HG03196 (cell line): ENCODE results near the gene MORN1.
"Not testable (repeated sequence)": the region's sequence is repeated elsewhere in the genome, so short reads cannot be mapped to it uniquely, and the experiment has no call there.

Experiments
- ATAC-seq: cut with Tn5 transposase; IDR thresholded peaks from one replicate; pipeline ENCODE4 v1.9.1; 2021; ENCODE audit not compliant: unreplicated experiment

The MORN1 gene

DNA sequence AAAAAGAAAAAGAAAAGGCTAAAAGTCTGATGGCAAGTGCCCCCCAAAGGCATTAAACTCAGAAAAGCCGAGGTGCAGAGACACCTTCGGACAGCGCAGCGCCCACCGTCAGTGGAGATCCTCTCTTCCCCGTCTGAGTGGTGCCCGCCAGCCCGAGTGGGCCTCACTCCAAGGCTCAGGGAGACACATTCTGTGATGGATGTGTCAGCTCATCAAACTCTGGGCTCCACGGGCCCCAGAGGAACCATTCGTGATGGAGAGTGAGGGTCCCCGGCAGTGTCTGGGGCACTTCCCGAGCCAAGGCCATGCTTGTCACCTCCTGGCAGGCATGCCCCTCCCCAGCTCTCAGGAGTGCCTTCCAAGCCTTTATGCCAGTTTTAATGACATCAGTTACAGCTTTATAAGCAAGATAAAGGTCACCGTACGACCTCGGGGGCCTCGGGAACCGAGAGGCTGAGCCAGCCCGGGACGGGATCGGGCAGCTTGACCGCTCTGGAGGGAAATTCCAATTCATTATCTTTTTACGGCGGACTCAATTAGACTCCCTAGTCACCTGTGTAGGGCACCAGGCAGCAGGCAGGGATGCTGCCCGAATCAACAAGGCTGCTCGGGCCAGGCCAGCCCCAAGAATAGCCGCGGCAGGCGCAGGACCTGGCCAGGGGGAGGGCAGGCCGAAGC, 49.5 kb downstream of the MORN1 start:
- ATAC-seq = no peak

DNA sequence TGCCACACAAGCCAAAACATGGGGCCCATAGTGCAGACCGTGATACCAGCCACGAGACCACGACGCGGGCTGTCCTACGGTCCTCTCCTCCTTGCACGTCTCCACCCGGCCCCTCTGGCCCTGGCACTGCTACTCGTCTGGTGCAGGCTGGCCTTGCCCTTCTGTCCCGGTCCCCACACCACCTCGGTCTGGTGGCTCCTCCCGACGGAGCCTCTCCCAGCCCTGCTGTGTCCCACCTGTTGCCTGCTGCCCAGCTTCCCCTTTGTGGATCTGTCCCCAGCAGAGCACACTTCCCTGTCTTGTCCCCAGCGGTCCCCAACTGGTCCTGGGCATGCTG, 50.5 kb downstream of the MORN1 start:
- ATAC-seq = no peak

DNA sequence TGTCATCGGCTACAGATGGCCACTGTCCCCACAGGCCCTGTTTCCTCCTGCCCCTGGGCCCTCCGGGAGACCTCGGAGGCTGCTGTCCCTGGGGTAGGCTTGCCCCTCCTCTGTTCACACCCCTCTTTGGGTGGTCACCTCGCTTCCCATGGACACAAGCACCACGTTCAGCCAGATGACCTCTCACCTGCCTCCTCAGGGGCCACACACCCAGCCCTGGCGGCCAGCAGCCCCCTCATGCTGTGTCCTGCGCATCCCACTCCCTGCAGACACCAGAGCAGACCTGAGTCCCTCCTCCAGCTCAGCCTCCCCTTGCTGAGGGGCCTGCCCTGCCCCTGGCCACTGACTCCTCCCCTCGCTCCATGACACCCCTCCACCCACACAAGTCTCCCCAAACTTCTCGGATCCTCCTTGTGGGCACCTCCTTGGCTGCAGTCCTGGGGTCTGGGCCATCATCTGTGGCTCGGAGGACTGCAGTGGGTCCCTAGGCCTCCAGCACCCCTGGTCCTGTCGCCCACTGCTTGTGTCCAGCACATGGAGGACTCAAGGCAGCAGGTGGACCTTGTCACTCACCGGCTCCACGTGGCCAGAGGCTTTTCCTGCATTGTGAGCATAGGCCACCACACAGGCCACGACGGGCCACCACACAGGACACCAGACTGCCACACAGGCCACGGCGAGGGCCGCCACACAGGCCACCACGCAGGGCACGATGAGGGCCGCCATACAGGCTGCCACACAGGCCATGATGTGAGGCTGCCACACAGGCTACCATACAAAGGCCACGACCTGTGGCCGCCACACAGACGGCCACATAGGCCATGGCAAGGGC, 51.1 kb downstream of the MORN1 start:
- ATAC-seq = no peak

DNA sequence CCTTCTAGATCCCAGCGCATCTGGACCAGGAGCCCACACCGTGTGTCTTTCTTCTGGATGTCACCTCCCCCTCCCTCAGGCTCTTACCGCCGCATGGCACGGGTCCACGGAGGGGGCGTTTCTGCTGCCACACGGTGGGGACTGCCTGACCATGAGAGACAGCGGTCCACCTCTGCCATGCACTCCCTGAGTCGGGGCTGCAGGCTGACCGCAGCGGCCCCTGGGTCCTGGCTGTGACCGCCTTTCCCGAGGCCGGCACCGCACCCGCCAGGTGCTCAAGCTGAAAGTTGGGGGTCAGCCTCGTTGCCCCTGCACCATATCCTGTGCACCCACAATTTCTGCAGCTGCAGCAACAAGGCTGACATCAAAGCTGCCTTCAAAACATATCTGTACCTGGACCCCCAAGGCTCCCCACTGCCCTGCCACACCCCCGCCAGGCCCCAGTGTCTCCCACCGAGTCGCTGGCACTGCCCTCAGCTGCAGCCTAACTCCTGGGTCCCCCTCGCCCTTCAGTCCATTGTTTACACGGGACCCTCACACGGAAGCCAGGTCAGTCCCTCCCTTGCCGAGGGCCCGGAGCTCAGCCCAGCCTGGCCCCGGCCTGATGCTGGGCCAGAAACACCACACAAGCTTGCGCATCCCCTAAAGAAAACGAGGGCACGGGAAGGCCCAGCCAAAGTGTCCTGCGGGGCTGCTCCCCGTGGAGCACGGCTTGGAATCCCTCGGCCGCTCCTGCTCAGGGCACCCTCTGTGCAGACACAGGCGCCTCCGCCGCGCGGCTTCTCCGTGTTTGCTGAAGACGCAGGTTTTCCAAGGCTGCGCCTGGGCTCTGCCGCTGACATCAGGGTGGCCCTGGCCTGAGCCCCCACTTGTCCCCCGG, 51.9 kb downstream of the MORN1 start:
- ATAC-seq = no peak

DNA sequence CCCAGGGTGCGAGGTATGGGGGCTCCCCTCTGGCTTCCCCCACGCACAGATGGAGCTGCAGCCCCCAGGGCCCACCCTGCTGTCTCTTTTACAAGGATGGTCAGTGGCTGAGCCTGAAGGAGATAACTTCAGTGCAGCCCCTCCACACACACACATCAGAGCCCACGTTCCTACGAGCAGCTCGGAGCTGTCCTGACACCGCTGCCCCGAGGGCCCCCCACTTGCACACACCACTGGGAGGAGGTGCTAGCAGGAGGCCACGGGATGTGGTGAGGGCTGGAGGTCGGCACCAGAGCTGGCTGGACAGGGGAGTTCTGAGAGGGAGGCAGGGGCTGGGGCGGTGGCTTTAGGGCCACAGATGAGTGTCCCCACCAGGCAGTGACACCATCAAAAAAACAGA, 53.9 kb downstream of the MORN1 start:
- ATAC-seq = no peak

DNA sequence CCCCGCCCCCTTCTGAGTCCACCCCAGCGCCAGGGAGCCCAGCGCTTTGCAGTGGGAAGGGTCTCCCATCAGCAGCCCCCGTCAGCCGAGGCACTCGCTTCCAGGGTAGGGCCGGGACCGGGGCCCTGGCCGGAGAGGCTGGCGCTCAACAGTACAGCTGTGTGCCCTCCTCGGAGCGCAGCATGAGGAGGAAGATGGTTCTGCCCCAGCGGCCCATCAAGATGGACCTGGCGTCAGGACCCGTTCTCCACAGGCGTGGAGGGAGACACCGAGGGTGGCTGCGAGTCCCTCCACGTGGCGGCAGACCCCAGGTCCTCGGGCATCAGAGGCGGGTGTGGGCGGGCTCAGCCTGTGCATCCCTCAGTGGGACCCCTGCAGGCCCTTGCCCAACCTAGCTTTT, 54.3 kb downstream of the MORN1 start:
- ATAC-seq = no peak

DNA sequence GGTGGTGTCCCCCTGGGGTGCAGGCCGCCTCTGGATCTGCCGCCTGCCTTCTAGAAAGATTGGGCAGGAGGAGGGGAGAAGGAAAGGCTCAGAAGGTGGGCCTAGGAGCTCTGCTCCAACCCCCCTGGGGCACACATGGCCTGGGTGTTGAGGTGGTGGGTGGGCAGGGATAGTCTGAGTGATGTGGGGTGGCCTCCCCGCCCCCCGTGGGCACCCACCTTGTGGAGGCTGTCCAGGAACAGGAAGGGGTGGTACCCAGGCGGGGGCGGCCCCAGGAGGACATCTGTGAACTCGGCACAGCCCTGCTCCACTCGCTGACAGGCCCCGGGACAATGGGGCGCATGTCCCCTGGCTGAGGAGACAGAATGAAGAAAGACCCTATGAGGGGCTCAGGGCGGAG, 54.9 kb downstream of the MORN1 start:
- no peak for ATAC-seq

DNA sequence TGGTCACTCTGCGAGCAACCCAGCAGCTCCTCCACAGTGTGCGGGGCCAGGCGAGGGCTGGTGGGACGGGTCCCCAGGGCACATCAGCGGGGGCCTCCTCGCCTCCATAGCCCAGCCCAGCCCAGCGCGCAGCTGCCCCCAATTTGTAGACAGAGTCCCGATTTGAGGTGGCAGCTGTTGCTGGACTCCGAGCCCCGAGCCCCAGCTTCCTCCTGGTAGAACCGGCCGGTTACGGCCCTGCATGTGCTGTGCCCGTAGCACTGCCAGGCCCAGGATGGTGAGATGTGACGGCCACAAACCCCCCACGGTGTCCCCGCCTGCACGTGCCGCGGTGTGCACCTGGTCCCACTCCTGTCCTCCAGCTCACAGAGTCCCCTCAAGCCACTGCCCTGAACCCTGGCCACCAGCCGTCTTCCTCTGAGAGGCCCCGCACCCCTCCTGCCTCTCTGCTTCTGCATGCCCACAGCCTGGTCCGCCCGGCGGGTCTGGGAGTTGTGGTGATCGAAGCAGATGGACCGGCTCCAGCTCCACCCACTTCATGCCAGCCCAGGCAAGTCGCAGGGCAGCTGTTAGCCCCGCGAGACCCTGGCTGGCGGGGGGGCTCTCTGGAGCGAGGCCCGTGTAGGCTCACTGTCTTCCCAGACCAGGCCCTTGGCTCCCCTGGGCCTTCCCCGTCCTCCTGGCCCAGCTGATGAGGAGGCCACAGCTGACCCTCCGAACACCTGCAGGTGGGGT, 55.5 kb downstream of the MORN1 start:
- ATAC-seq = no peak

DNA sequence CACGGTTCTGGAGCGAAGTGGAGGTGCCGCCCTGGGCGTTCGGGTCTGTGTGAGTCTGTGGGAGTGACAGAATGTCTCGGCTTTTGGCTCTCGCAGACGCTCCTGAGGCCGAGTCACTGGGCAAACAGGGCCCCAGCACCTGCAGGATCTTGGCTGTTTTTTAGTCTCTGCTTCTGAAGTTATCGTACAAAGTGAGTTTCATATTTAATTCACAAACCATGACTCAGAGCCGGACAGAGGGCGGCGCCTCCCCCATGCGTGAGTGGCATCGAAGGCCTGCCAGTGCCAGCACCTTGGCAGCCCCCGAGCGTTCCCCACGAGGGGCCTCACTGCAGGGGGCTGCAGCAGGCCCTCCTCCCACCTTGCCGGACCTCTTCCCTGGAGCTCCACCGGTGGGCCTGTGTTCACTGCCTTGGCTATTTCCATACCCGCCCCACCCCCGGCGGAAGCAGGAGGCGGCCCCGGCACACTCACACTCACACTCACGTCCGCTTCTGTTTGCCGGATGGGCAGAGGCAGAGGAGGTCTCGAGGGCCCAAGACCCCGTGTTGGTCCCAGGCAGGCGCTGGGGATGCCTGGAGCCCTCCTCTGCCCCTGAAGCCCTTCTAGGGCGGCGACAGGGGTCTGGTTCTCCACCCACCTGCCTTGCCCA, 56.3 kb downstream of the MORN1 start:
- ATAC-seq = no peak

DNA sequence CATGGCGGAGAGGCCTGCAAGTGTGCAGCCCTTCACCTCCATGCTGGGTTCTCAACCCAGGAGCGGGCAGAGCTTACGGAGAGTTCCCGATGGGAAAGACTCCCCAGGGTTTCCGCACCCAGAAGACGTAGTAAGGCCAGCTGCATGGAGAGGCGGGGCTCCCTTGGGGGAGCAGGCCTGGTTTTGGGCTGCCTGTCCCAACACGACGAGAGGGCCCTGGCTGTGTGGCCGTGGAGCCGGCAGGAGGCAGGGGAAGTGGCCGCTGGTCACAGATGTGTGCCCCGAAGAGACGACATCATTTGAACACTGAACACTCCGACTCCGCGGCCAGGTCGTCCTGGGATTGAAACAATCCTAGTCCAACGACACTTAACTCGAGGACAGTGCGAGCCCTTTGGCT, 57.0 kb downstream of the MORN1 start:
- no peak for ATAC-seq

DNA sequence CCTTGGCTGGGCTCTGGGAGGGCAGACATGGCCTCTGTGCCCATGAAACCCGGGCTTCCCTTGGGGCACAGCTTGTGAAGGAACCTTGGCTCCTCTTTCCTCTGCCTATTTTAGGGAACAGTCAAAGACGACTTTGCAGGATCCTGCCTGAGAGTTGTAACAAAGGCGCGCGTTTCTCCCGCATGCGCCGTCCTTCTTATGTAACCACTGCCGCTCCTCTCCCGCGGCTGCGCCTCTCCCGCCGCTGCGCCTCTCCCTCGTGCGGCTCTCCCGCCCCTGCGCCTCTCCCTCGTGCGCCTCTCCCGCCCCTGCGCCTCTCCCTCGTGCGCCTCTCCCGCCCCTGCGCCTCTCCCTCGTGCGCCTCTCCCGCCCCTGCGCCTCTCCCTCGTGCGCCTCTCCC, 59.8 kb downstream of the MORN1 start:
- ATAC-seq = not testable (repeated sequence)

DNA sequence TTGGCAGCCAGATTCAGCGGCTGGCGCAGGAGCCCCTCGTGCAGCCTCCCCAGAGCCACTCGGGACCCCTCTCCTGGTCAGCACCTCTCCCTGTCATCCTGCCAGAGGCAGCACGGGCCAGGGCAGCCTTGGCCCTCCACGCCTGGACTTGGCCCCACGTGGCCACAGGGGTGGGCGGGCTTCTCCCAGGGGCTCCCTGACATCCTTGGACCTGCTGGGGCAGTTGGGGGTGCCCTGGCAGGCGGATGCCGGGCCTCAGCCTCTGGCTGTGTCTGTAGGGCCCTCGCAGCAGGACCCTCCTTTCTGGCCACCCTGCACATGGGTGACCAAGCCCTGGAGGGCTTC, 60.2 kb downstream of the MORN1 start:
- no peak for ATAC-seq

DNA sequence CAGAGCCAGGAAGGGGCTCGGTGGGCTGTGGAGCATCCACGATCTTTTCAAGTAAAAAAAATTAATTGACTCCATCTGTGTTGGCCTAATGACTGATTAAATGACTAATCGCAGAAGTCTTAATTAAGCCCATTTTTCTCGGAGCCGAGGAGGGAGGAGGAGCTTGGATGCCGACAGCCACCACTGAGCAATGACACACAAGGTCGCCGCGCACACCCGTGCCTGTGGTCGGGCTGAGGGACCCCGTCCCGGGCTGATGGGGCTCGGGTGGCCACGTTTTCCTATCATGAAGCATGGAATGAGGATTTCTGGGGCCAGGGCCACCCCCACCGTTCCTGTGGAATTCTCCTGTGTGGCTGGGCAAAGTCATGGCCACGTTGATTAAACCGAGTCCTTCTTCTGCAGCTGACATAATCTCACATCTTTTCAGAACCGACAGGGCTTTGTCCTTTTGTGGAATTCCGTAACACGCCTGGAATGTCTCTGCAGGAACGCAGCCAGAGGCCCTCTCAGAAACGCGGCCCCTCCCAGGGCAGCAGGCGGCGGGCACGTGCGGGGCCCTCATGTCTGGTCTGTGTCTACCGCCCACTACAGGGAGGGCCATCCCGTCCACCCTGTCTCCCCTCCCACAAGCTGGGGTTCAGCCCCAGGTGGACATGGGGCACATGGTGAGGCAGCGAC, 60.7 kb downstream of the MORN1 start:
- no peak for ATAC-seq

DNA sequence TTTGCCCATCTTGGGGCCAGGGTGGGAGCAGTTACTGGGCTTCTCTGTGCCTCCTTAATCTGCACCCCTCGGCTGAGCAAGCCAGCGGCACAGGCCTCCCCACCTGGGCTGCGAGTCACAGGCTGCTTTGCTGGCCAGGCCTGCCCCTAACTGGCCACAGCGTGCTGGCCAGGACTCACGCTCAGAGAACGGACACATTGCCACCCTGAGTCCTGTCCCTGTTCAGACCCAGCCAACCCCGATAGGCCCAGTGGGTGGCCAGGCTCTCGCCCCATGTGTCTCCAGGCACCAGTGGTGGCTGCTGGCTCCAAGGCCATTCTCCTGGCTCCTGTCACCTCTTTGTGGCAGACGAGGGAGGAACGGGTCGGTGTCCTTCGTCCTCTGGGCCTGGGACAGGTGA, 61.3 kb downstream of the MORN1 start:
- ATAC-seq = no peak

DNA sequence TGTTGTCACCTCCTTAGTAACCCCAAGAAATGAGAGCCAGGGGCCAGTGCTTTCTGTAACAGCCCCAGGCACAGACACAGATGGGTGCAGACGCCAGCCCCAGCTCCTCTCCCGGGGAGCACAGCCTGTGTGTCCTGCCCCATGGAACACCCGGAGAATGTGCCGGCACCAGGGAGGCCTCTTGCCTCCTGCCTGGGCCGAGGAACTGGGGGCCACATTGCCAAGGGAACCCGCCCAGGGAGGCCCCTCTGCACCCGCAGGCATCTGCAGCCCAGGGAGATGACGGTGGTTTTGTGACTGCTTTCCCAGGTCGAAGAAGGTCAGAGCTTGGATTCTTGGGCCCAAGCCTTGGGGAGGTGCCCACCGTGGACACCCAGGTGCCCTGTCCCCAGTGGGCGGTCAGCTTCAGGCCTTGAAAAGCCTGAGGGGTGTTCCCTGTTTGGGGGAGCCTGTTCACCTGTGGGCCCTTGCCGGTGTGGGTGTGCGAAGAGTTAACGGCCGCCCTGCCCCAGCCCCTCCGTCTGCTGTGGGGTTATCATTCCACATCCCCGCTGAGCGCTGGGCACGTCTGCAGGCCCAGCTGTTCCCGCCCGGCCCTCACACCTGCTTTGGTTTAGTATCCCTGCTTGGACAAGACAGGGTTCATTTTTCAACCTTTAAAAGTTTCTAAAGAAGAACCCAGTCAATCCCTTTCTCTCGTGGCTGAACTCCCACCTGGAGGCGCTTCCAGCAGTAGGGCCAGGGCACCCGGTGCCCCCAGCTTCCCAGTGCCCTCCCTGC, 62.5 kb downstream of the MORN1 start:
- ATAC-seq = no peak

DNA sequence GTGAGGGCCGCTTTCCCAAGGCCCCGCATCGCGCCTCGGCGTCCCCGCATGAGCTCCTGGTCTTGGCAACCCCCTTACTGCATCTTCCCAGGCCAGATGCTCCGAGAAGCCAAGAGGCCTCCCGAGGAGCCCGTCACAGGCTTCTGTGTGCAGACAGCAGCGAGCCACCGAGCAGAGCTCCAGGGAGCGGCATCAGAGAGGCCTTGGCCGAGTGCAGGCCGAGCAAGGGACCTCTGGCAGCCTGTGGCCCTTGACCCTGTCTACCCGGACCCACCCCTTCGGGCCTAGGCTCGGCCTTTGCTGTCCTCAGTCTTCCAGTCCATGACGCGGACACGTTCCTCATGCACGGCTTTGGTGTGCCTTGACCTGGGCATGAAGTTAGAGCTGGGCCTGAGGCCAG, 63.5 kb downstream of the MORN1 start:
- ATAC-seq = no peak

DNA sequence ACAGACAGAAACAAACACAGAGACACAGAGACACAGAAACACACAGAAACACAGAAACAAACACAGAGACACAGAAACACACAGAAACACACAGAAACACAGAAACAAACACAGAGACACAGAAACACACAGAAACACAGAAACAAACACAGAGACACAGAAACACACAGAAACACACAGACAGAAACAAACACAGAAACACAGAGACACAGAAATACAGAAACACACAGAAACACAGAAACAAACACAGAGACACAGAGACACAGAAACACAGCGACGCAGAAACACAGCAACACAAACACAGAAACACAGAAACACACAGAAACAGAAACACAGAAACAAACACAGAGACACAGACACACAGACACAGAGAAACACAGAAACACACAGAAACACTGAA, 64.2 kb downstream of the MORN1 start:
- ATAC-seq = not testable (repeated sequence)

DNA sequence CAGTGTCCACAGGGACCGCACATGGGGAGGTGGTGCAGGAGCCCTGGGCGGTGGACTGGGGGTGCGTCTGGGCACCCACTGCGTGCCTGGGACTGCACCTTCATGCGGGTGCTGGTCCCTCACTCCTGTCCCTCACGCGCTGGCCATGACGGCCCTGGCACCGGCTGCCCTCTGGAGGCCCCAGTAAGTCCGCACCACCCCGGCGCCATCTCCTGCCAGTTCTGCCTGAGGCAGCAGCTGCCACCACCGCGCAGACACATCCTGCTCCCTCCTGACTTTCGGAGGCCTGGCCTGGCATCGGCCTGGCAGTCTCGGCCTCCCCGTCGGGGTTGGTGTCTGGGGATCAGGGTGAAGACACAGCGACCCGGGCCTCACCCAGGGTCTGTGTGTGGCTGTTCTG, 64.8 kb downstream of the MORN1 start:
- ATAC-seq = no peak

DNA sequence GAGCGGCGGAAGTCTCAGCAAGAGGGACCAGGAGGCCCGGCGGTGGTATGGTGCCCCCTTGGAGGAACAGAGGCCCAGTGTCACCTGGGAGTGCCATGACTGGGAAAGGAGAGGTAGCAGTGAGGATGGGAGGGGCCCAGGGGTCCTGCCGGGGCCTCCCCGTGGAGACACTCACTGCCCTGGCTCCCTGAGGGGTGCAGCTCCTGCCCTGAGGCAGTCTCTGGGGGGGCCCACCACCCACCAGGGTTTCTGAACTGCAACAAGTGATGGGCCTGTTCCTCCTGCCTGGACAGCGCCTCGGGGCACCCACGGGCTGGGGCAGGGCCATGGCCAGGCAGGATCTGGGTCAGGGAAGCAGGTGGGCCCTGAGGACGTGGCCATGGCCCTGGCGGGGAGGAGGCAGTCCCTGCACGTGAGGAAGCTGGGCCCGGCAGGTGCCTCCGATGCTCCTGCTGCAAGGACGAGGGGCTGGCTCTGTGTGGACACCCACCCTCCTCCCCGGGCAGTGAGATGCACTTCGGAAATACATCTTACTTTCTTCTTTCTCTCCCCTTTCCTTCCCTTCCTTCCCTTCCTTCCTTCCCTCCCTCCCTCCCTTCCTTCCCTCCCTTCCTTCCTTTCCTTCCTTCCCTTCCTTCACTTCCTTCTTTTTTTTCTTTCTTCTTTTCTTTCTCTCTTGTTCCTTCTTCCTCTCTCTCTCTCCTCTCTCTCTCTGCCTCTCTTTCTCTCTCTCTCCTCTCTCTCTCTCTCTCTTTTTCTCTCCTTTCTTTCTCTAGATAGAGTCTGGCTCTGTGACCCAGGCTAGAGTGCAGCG, 66.6 kb downstream of the MORN1 start:
- no peak for ATAC-seq
